Measurements from ENCODE around the gene CADPS.

Gene CADPS

GRCh38 chr3:62556121-62556815, 318.9 kb downstream of the CADPS start:
- no peak for DNase-seq (ENCODE audit: low read depth)

GRCh38 chr3:62554264-62554799, 320.9 kb downstream of the CADPS start:
- no peak for DNase-seq (ENCODE audit: low read depth)

- DNase-seq (ENCODE audit: low read depth) = no peak
These were observed 321.4 kb downstream of the CADPS start for GRCh38 chr3:62553811-62554210.

GRCh38 chr3:62551556-62551955, 323.7 kb downstream of the CADPS start:
- no peak for DNase-seq (ENCODE audit: low read depth)

- DNase-seq (ENCODE audit: low read depth) = no peak
These were observed 324.8 kb downstream of the CADPS start for GRCh38 chr3:62550439-62550838.

- DNase-seq (ENCODE audit: low read depth) = no peak
These were observed 326.5 kb downstream of the CADPS start for GRCh38 chr3:62548528-62549205.

- no peak for DNase-seq (ENCODE audit: low read depth)
These were observed 328.9 kb downstream of the CADPS start for GRCh38 chr3:62546266-62546665.

GRCh38 chr3:62542185-62542584, 333.0 kb downstream of the CADPS start:
- no peak for DNase-seq (ENCODE audit: low read depth)

GRCh38 chr3:62539762-62540161, 335.5 kb downstream of the CADPS start:
- DNase-seq (ENCODE audit: low read depth) = no peak

- no peak for DNase-seq (ENCODE audit: low read depth)
These were observed 336.4 kb downstream of the CADPS start for GRCh38 chr3:62538691-62539356.

- DNase-seq (ENCODE audit: low read depth) = no peak
These were observed 340.9 kb downstream of the CADPS start for GRCh38 chr3:62534326-62534725.

GRCh38 chr3:62532796-62533195, 342.4 kb downstream of the CADPS start:
- no peak for DNase-seq (ENCODE audit: low read depth)

- no peak for DNase-seq (ENCODE audit: low read depth)
These were observed 343.2 kb downstream of the CADPS start for GRCh38 chr3:62531981-62532380.

- no peak for DNase-seq (ENCODE audit: low read depth)
These were observed 343.7 kb downstream of the CADPS start for GRCh38 chr3:62531493-62531892.

- DNase-seq (ENCODE audit: low read depth) = no peak
These were observed 346.0 kb downstream of the CADPS start for GRCh38 chr3:62529230-62529629.

- no peak for DNase-seq (ENCODE audit: low read depth)
These were observed 347.7 kb downstream of the CADPS start for GRCh38 chr3:62527474-62527873.

- no peak for DNase-seq (ENCODE audit: low read depth)
These were observed 349.9 kb downstream of the CADPS start for GRCh38 chr3:62525281-62525680.

GRCh38 chr3:62523672-62524071, 351.5 kb downstream of the CADPS start:
- no peak for DNase-seq (ENCODE audit: low read depth)

GRCh38 chr3:62521464-62522105, 353.6 kb downstream of the CADPS start:
- no peak for DNase-seq (ENCODE audit: low read depth)

GRCh38 chr3:62503516-62503915, 371.7 kb downstream of the CADPS start:
- DNase-seq (ENCODE audit: low read depth) = no peak

GRCh38 chr3:62502315-62503300, 372.6 kb downstream of the CADPS start:
- DNase-seq (ENCODE audit: low read depth) = no peak

Data from HS-27A (cell line).